Panc1 (cell line): Measurements from ENCODE around the gene ALKBH6. TPM values are rescaled to one million over a fixed set of nuclear protein-coding genes. Genes with fewer than 3 reads are reported as not detected.

ENCODE experiments used
- ATAC-seq: fragments of 200-7000 bp; cut with Tn5 transposase; 2 replicates; pipeline ENCODE4 v1.9.1; 2020; ENCODE audit warnings: mild to moderate bottlenecking, moderate library complexity
- BruUV-seq: library from RNA; stranded (reverse); fragments of 400-500 nt; replicated peaks from 2 replicates; lab custom pipeline; 2021; lab: Mats Ljungman, UMichigan
- CTCF ChIA-PET: fragments of 300-600 bp; sonication (Branson Sonifier 250); formaldehyde crosslinking; loops from one replicate; lab custom pipeline; 2022; ENCODE audit warnings: antibody characterized with exemption; lab: Charles Lee
- POLR2A ChIA-PET: fragments of 300-600 bp; sonication (Branson Sonifier 250); formaldehyde crosslinking; loops from one replicate; lab custom pipeline; 2022; ENCODE audit warnings: antibody characterized with exemption; lab: Charles Lee
- DNase-seq: peaks from one replicate; pipeline ENCODE4 v3.0.0-alpha.2; 2010; ENCODE audit warnings: low read depth, low spot score
- H3K27ac ChIP-seq: 2 replicates; pipeline ENCODE4 v1.5.1; 2011; ENCODE audit warnings: mild to moderate bottlenecking, low read length, inconsistent platforms
- H3K27me3 ChIP-seq: fragments of 200-500 bp; sonication (Bioruptor generic); 2 replicates; pipeline ENCODE4 v1.6.0; 2014; ENCODE audit warnings: low read length, inconsistent platforms; ENCODE audit not compliant: control insufficient read depth, insufficient read depth
- H3K36me3 ChIP-seq: fragments of 200-500 bp; sonication (Bioruptor generic); 2 replicates; pipeline ENCODE4 v1.5.1; 2014; ENCODE audit warnings: inconsistent platforms, mild to moderate bottlenecking, low read length, moderate library complexity; ENCODE audit not compliant: control insufficient read depth, insufficient read depth
- H3K4me1 ChIP-seq: 2 replicates; pipeline ENCODE4 v1.5.1; 2011; ENCODE audit warnings: inconsistent platforms, mild to moderate bottlenecking, low read length, moderate library complexity; ENCODE audit not compliant: control insufficient read depth, insufficient read depth
- H3K4me3 ChIP-seq, 2 experiments: 2 replicates each; pipeline ENCODE4 v1.5.1; 2011 to 2012; ENCODE audit warnings: low read depth in 2 of 2, low read length in 2 of 2, mild to moderate bottlenecking in 2 of 2, inconsistent platforms in 1 of 2, moderate library complexity in 1 of 2
- H3K9me3 ChIP-seq: fragments of 200-500 bp; sonication (Bioruptor generic); 2 replicates; pipeline ENCODE4 v1.5.1; 2014; ENCODE audit warnings: low read depth, mild to moderate bottlenecking, inconsistent platforms, low read length, moderate library complexity; ENCODE audit not compliant: control insufficient read depth, insufficient read depth
- CTCF ChIP-seq: fragments of 450-650 bp; IDR thresholded peaks from 2 replicates; pipeline ENCODE4 v1.5.1; 2017; ENCODE audit warnings: mild to moderate bottlenecking
- POLR2AphosphoS5 ChIP-seq: IDR thresholded peaks from 2 replicates; pipeline ENCODE4 v1.6.1; 2012; ENCODE audit warnings: mild to moderate bottlenecking, low read depth, low read length, moderate library complexity
- REST ChIP-seq, 2 experiments: IDR thresholded peaks; 2 replicates each; pipeline ENCODE4 v1.6.1; 2011 to 2012; ENCODE audit warnings: low read depth in 2 of 2, control low read depth in 1 of 2, low read length in 1 of 2, mild to moderate bottlenecking in 1 of 2, moderate library complexity in 1 of 2; ENCODE audit not compliant: insufficient read depth in 1 of 2
- SIN3A ChIP-seq: IDR thresholded peaks from 2 replicates; pipeline ENCODE4 v1.6.1; 2012; ENCODE audit warnings: low read depth, mild to moderate bottlenecking, low read length, moderate library complexity, borderline replicate concordance; ENCODE audit not compliant: insufficient read depth
- TCF7L2 ChIP-seq: IDR thresholded peaks from 2 replicates; pipeline ENCODE4 v1.6.1; 2011; ENCODE audit warnings: mild to moderate bottlenecking, low read depth, low read length, inconsistent platforms
- in situ Hi-C: cut with HindIII; loops from 2 replicates; pipeline ENCODE4 v1.10.0; 2016; ENCODE audit warnings: low sequenced_read_pairs, low pct_unique_long_range_greater_than_20kb
- intact Hi-C: fragments of 100-400 bp; cut with micrococcal nuclease; formaldehyde crosslinking; loops from one replicate; pipeline ENCODE4 v1.10.0; 2022; ENCODE audit not compliant: unreplicated experiment
- total RNA-seq: library from RNA; stranded (reverse); gene quantifications from one replicate; pipeline ENCODE4 v1.2.1, GENCODE V29; 2021; ENCODE audit not compliant: unreplicated experiment

The ALKBH6 gene
- total RNA-seq, 1 experiment from 2014 or later: 44.8 TPM

DNA sequence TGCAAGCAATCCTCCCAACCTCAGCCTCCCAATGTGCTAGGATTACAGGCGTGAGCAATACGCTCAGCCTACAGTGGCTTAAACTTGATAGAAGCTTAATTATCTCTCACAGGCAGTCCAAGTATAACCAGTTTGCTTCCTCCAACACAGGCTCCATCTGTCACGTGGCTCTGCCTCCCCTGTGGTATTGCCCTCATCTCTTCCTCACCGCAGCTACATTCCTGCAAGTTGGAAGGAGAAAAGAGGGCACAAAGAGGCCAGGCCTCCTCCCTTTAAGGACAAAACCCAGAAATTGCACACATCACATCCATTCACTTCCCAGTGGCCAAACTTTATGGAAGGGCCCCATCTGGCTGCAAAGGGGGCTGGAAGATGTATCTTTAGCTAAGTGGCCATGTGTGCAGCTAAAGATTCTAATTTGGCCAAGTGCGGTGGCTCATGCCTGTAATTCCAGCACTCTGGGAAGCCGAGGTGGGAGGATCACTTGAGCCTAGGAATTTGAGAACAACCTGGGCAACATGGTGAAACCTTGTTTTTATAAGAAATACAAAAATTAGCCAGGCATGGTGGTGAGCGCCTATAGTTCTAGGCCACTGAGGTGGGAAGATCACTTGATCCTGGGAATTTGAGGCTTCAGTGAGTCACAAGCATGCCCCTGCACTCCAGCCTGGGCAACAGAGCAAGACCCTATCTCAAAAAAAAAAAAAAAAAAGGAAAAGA is 22.1 kb downstream of the ALKBH6 start:
- CTCF ChIA-PET: interaction anchor here (0.8 kb wide), 1 partner anchor 61 kb away, joined by 16 read pairs; no protein-coding TSS in a partner anchor
- no TSS peak for BruUV-seq
- no peaks in the 10 kb centered on the region for H3K9me3 ChIP-seq
- no peak for DNase-seq
- POLR2A ChIA-PET: interaction anchor here (0.7 kb wide), 1 partner anchor 67 kb away, joined by 5 read pairs; no protein-coding TSS in a partner anchor
- H3K27ac ChIP-seq: no peak overlapping the region
- no peaks in the 10 kb centered on the region for H3K36me3 ChIP-seq
- ATAC-seq: no peak
- intact Hi-C loops (no loop called here), in situ Hi-C loops (no loop called here)
- H3K4me3 ChIP-seq: no peak overlapping the region
- H3K4me1 ChIP-seq: peaks cover 14% of the 10 kb centered on the region
- TF ChIP-seq CTCF: no peak
- H3K27me3 ChIP-seq: no peaks in the 10 kb centered on the region

GRCh38 chr19:35990771-35991730 is 23.0 kb downstream of the ALKBH6 start:
- intact Hi-C loops: no loop called here

More at GRCh38 chr19:35990771-35991730, 23.0 kb downstream of the ALKBH6 start:
- Histone ChIP-seq H3K27ac (no peak overlapping the region), H3K27me3 (no peaks in the 10 kb centered on the region), H3K4me3 (no peak overlapping the region), H3K4me1 (peaks cover 7% of the 10 kb centered on the region), H3K9me3 (no peaks in the 10 kb centered on the region), H3K36me3 (no peaks in the 10 kb centered on the region)
- DNase-seq: no peak
- no peak for TF ChIP-seq POLR2AphosphoS5
- TF ChIP-seq SIN3A: no peak
- no peak for TF ChIP-seq TCF7L2
- TF ChIP-seq REST (IDR thresholded peaks at IDR 0.05; ENCODE audit: insufficient read depth in 1 of 2, low read depth in 2 of 2, low read length in 1 of 2): no peak
- in situ Hi-C loops: no loop called here
- ChIA-PET CTCF (interaction anchor here (0.6 to 0.8 kb wide), 2 partner anchors 35 to 60 kb away, joined by 4 to 16 read pairs; no protein-coding TSS in a partner anchor), POLR2A (interaction anchor here (0.7 kb wide), 2 partner anchors 54 to 68 kb away, joined by 5 to 18 read pairs; no protein-coding TSS in a partner anchor)
- BruUV-seq: no TSS peak
- no peak for ATAC-seq
